Stimulated activated CD4-positive, alpha-beta T cell treated with anti-CD3 and anti-CD28 coated beads, Interleukin-4, amount 100 ng/mL, for 1 hour (primary cell): Measurements from ENCODE around the gene DIPK1C.
"Not testable (repeated sequence)": the region's sequence is repeated elsewhere in the genome, so short reads cannot be mapped to it uniquely, and the experiment has no call there.

Experiments
- DNase-seq: peaks from one replicate; pipeline ENCODE4 v3.0.0-alpha.2; 2020

Gene DIPK1C

DNA sequence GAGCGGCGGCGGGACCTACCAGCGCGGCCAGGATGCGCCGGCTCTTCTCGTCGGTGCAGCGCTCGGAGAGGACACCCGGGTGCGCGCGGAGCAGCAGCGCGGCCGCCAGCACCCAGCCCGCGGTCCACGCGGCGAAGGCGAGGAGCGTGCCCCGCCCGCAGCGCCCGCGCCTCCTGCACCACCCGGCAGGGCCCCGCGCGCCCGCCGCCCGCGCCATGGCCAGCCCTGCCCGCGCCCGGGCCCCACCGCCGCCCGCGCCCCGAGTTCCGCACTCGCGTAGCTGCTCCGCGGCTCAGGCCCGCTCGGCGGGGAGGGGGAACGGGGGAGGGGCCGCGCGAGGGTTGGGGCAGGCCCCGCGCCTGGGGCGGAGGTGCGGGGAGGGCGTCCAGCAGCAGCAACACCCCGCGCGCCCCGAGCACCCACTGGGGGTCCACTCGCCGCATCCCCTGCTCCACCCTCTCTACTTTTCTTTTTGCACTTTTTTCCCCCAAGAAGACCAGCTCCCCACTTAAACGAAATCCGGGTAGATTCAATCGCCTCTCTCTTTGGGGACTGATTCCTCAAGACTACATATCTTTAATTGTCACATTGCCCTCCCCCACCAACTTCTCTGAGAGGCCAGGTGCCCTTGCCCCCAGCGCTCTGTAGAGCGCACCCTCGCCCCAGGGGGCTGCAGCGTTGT is at the start of gene DIPK1C:
TSS of gene DIPK1C (minus strand) at position 266 of the 682 bp plus-strand sequence. CDS start at position 217, 49 bp downstream.
- no peak for DNase-seq

DNA sequence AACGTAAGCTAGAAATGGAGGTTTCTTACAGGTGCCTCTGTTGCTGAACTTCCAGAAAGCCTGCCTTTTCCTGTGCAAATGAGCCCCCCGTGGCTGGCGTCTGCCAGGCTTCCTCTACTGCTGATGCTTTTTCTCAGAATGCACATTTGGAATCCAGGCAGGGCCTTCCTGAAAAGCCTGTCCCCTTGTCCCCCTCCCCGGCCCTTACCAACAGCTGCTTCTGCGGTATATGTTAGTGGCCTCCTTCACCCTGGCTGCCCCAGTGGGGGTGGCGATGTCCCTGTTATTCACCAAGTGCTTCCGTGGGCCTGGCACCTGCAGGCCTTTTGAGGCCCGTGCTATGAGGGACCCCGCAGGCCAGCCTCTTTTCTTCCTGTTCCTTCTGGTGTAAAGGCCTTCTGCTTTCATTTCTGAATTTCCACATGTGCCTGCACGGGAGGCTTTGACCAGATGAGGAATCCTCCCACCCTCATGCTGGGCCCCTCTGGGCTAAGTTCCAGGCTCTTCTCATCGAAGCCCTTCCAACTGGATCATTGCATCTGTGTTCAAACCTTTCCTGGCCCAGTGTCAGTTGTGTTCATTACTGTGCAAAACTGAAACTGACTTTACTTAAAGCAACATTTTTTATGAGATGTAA is 49.5 kb upstream of the DIPK1C start:
- DNase-seq: no peak

DNA sequence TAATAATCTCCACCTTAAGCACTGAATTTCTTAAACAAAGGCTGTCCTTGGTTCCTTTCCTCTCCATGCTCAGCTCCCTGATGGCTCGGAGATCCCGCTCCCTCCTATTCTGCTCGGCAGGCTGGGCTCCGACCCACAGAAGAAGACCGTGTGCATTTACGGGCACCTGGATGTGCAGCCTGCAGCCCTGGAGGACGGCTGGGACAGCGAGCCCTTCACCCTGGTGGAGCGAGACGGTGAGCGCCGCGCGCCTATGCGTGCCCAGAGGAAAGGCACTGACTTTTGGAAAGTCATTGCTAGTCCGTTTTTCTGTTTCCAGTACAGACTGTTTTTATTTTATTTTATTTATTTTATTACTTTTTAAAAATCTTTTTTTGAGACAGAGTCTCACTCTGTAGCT is 48.7 kb upstream of the DIPK1C start:
- no peak for DNase-seq

DNA sequence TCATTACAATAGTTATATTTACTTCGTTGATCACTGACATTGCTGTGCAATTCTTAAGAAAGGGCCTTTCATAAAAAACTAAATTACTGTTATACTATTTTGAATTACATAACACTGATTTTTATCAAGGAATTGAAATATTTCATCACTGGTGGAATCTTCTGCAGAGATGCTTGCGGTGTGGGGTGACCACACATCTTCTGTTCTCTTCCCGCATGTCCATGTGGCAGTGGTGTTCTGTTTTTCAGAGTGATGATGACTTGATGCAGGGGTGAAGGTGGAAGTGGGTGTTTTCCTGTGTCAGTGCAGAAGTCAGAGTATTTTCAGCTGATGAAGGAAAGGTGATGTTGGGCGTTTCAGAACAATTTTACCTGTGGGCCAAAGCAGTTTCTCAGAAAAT is 46.0 kb upstream of the DIPK1C start:
- DNase-seq: no peak

DNA sequence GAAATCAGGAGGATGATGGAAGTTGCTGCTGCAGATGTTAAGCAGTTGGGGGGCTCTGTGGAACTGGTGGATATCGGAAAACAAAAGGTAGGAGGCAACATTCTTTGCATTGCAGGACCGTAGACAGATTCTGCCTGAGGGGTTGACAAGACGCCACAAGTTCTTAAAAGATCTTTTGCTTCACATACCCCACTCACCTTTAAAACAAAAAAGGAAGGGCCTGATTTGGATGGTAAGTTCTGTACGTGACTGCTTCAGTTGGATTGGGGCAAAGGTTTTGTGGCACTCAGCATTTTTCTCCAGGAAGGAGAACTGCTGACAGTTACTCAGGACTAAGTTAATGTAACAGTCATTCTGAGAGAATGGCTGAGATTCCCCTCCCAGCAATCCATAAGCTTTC is 44.3 kb upstream of the DIPK1C start:
- DNase-seq: no peak

DNA sequence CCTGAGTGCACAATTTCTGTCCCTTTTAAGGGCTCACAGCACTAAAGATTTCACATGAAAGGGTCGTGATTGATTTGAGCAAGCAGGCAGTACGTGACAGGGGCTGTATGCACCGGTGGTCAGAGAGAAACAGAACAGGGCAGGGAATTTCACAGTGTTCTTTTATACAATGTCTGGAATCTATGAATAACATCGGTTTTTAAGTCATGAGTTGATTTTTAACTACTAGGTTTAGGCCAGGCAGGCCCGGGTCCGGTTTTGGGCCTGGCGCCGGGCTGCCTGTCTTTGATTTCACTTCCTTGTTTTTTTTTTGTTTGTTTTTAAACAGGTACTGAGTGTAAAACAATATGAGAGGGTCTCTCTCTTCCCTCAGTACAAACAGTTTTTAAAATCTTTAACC is 43.7 kb upstream of the DIPK1C start:
- not testable (repeated sequence) for DNase-seq

DNA sequence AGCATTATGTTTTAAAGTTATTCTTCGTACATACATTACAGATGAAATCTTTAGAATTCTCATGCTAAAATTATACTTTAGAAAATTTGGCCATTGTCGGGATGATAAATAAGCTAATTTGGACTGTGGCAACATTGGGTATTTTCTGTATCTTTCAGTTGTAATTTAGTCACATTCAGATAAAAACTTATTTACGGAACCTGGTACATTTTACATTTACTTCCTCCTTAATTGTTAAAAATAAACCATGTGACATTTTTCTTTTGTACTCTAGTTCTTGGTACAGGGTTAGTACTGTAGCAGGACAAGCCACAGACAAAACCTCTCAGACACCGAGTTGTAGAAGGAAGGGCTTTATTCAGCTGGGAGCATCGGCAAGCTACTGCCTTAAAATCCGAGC is 43.3 kb upstream of the DIPK1C start:
- DNase-seq: no peak

DNA sequence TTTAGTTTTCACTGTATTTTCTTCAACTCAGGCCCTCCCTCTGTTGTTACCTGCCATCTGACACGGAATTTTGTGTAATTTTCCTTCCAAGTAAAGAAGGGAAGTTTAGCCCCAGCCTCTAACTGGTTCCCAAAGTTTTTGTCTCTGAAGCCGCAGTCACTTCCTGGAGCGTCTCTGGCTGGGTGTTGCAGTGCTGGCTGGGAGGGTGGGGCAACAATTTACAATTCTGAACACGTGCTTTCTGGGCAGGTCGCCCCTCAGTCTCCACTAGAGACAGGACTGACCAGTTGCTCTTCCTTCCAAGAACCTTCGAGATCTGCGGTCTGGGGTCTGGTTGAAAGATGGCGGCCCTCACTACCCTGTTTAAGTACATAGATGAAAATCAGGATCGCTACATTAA is 42.5 kb upstream of the DIPK1C start:
- peak; percentile 20 for DNase-seq

DNA sequence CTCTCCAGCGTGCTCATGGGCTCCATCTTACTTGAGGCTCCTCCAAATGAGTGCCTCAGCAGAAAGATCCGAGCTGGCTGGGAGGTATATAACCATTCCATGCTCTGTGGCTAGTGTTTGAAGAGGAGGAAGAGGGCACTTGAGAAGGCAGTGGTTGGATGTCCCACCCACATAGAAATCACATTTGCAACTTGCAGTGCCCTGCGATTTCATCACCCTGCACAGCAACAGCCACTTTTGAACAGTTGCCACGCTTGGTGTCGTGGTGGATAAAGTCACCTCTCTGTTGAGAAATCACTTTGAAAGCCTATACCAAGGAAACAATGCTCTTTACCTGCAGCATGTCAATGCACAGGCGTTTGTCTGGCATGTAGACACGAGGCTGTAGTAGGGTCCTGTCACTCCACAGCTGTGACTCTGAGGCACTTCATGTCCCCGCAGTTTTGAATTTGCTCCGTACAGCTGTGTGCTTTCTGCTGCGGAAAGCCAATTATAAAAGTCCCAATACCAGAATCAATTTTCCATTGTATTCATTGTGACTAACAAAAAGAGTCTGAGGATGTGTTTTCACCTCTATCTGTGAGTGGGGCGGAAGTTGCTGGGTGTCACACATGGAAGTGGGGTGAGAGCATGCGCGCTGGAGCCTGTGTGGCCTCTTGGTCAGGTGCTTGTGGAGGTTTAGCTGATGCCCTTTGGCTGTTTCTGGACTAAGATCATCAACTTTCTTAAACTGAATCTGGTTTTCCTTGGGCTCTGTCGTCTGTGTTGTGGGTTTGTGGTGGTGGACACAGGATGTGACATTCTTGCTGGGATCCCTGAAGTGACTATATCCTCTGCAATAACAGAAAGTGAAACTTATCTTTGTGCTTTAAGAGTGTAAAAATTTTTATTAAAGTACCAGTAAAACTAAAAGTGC is 41.9 kb upstream of the DIPK1C start:
- peak; percentile 77 for DNase-seq

DNA sequence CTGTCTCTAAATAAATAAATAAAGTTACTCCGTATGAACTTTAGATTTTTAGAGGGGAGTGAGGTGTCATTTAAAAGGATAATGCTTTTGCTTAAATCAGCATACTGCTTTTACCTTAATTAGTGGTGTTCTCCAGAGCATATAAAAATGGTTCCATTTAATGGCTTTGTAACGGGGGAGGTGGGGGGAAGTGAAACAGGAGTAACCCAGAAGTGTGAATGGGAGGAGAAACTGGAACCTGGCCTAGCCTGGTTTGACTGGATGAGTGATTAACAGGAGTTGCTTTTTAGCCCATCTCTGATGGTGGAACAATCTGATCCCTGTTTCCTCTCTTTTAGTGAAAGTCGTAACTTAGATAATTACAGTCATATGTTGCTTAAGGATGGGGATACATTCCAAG is 40.7 kb upstream of the DIPK1C start:
- no peak for DNase-seq

DNA sequence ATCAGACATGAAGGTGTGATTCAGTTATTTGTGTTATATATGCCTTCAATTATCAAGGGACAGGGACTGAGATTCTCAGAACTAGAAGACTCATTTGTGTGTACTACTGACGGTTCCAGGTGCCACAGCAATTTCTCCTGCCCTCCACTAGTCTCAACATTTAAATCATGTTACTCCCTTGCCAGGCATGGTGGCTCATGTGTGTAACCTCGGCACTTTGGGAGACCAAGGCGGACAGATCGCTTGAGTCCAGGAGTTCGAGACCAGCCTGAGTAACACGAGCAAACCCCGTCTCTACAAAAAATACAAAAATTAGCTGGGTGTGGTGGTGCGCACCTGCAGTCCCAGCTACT is 40.2 kb upstream of the DIPK1C start:
- DNase-seq: no peak

DNA sequence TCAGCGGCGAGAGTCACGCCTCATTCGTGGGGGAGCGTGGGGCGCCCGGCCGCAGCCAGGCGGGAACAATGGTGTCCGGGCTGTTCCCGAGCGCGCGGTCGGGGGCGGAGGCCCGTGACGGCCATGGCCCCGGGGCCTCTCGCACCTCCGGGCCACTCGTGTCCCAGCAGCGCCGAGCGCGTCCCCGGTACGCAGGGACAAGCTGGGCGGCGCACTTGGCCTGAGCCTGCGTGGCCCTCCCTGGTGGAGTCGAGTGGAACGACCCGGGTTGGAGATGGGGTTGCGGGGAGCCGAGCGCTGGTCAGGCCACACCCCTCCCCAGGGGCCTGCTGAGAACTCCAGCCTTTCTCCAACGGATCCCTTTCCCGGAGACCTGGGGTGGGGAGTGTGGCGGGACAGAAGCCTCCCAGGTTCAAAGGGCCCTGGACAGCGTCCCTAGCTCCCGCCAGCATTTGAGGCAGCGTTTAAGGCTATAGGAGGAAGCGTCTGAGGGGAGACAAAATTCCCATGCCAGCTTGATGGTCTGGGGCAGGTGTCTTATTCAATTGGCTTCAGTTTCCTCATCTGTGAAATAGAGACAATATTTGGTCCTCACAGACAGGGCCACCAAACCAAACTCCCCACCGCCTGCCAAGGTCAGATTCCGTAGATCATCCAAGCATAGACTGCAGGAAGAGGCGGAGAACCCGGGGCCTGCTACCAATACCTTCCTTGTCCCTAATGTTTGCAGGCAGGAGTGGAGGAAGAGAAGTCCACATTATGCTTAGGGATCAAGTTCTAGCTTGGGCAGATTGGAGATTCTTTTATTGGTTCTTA is 39.6 kb upstream of the DIPK1C start:
- peak; percentile 36 for DNase-seq

DNA sequence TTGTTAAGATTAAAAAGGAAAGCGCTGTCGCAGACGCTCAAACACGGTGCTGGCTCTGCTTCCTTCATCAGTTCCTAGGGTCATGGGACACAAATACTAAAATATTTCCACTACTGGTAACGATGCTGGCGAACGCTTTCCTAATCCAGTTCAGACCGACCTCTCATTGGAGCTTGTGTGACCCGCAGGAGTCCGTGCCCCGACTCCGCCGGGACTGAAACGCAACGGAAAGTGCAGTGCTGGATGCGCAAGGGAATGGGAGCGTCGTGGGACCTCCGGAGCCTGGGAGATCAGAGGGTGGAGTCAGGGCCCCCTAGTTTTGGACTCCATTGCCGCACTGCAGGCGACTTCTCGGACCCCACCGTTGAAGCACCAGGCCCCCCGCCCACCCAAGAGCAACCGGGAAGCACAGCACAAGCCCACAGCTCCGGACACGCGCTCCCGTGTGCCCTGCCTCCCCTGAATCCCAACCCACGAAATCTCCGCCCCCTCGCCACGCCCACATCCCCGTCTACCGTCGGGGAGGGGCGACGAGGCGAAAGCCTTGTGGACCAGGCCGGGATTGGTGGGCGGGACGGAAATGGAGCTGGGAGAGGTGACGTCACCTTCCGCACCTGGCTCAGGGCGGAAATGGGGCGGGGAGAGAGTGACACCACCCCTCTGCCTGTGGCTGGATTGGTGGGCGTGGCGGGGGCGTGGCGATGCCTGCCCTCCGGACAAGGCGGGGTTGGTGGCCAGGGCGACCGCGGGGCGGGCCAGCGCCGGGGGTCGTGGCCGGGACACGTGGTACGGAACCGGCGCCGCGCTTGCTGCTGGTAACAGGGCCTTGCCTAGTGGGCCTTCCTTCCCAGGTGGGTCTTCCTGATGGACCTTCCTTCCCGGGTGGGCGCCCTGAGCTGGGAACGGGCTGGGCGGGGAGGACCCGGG is 38.7 kb upstream of the DIPK1C start, which contains the start of gene CNDP2:
TSS of gene CNDP2 (plus strand) at position 783 of the 927 bp plus-strand sequence. CDS start 3,611 bp downstream, outside the sequence.
- DNase-seq: peak; percentile 99

DNA sequence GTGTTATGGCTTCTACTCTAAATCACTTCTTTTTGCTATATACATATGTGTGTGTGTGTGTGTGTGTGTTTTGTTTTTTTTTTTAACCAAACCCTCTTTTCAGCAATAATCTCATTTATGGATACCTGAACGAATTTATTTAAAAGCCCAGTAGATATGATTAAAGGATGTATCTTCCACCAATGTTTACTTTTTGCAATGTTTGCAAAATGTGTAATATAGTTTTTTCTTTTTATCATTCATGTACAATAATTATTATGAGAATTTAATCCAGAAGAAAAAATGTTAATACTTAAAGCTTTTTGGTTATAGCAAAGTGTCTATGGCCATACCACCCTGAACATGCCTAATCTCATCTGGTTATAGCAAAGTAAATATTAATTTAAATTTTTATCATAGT is 37.4 kb upstream of the DIPK1C start:
- no peak for DNase-seq

DNA sequence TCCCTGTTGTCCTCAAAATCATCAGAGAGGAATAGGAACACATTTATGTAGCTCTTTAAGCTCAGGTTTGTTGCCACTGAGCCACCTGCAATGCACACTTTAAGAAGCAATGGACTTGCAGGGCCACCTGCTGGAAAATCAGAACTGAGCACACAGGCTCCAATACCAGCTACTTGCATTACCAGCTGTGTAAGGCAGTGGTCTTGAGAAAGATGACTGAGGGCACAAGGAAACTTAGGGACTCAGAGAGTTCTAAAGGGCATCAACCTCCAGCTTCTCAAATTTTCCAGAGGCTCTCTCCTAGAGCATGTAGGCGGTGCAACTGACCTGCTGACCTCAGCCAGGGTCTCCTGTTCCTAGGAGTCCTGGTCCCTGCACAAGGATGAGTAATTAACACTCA is 36.6 kb upstream of the DIPK1C start:
- peak; percentile 37 for DNase-seq

DNA sequence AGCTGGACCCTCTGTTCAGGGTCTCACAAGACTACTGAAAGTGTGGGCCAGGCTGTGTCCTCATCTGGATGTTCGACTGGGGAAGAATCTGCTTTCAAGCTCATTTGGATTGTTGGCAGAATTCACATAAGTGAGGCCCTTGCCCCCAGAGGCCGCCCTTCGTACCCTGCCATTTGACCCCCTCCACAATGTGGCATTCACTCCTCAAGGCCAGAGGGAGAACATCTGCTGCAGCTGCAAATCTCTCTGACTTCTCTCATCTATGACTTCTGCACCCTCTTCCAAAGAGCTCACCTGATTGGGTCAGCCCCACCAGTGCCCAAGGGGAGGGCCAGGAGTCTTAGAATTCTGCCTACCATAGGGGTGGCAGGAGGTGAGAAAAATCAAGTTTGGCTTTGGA is 35.2 kb upstream of the DIPK1C start:
- no peak for DNase-seq

DNA sequence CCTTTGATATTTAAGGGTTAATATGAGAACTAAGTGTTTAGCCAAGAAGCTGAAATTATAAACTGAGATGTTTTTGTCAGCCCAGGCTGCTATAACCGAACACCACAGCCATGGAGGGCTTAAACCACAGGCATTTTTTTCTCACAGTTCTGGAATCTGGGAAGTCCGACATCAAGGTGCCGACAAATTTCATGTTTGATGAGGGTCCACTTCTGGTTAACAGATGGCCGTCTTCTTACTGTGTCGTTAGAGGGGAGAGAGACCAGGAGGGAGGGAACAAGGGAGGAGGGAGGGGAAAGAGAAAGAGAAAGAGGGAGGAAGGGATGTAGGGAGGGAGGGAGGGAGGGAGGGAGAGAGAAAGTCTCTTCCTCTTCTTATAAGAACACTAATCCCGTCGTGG is 32.6 kb upstream of the DIPK1C start:
- DNase-seq: no peak

DNA sequence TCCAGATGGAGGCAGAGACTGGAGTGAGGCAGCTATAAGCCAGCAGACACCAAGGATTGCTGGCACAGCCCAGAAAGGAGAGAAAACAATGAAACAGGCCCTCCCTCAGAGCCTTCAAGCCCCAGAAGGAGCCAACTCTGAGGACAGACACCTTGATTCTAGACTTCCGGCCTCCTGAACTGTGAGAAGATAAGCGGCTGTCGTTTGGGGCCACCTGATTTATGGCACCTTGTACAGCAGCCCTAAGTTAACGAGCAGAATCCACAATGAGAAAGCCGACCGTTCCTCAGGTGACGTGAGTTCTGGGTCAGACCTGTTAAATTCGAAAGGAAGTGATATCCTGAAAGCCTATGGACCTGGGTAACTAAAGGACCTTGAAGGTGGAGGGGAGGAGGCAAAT is 31.8 kb upstream of the DIPK1C start:
- no peak for DNase-seq

DNA sequence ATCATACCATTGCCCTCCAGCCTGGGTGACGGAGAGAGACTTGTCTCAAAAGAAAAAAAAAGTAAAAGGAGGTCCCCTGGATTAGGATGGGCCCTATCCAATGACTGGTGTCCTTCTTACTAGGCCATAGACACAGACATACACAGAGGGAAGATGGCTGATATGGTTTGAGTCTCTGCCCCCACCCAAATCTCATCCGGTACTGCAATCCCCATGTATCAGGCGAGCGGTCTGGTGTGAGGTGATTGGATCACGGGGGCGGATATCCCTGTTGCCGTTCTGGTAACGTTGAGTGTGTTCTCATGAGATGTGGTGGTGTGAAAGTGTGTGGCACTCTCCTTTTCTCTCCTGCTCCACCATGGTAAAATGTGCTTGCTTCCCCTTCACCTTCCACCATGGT is 31.2 kb upstream of the DIPK1C start:
- no peak for DNase-seq

DNA sequence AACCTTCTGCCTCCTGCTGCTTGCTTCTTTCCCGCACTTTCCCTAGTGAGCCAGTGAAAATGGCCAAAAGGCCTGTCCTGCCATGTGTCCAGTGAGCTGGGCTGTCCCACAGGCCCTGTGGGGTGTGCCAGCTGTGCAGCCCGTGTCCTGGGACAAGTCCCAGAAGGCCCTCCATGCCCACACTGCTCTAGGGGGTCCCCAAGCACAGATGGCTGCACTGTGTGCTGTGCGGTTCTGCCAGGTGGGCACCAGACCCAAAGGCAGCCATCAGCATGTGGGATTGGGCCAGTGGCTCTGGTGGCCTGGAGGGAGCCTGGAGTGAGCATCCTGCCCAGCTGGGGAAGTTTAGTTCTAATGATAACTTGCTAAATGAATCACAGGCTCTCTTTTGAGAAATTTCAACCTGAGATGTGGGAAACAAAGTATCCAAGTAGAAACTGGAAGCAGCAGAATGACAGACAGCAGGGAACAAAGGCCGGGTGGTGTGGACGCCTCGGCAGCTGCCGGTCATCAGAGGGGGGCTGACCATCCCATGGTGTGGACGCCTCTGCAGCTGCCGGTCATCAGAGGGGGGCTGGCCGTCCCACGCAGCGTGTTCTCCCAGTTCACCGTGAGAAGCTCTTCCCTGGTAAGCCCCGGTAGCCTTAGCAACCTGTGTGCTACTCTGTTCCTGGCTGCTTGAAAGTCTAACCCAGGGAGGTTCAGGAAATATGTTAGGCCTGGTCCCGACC is 29.2 kb upstream of the DIPK1C start:
- no peak for DNase-seq

DNA sequence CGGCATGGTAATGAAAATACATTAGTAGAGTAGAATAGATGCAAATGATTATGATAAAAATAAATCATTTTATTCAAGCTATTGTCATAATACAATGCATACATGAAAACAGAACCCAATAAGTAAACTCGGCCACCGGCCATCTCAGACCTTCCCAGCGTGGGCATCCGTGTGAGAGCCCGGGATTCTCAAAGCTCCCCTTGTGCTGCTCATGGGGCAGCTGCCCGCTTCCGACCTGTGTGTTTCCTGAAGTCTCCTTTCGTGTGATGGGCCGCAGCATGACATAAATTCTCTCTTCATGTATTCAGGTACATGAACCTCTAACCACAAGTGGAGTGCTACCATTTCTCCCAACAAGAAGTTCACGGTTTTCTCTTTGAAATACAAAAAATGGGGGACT is 25.6 kb upstream of the DIPK1C start:
- no peak for DNase-seq
